Measurements from ENCODE around the gene PRKAG2.
A peak's percentile ranks its signal among the peaks of the same experiment; 100 is the strongest.

PRKAG2 gene

DNA sequence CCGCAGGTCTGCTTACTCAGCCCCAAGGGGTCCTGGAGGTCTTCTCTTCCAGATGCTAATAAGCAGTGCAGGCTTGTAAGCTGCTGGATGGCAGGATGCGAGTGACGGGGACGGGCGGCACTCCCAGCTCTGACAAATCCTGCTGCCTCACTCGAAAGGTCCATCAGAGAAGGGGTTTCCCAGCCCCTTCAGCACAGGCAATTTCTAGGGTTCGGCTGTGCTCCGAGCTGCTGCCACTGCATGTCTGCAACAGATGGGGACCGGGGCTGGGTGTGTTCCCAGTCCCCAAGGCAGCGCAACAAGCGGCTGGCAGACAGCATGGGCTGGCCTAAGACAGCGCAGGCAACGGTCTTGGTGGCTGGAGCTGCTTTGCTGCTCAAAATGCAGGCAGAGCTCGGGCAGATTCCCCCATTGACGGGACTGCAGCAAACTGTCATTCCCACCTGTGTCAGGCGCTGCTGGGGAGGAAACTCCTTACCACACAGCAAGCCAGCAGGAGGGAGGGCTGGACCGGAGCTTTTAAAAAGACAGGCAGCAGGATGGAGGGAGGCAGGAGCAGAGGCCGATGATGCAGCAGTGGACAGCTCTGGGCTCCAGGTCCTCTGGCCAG is 62.4 kb downstream of the PRKAG2 start:
- DNase-seq, result no peak

DNA sequence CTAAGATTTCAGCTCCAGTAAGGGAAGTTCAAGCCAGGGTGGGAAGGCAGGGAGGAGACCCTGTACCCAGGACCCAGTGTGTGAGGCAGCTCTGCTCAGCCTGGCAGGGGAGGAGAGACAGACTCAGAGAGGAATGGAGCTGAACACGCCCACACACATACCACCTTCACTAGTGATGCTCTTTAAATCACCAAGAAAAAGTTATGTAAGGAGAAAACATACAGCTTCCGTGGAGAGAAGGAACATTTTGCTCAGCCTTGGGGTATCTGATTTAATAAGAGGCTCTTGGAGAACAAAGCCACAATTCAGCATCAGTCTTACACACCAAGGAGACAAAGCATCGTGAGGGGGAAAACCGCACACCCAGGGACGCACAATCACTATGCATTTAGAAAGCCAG is 62.9 kb downstream of the PRKAG2 start:
- DNase-seq, result no peak

DNA sequence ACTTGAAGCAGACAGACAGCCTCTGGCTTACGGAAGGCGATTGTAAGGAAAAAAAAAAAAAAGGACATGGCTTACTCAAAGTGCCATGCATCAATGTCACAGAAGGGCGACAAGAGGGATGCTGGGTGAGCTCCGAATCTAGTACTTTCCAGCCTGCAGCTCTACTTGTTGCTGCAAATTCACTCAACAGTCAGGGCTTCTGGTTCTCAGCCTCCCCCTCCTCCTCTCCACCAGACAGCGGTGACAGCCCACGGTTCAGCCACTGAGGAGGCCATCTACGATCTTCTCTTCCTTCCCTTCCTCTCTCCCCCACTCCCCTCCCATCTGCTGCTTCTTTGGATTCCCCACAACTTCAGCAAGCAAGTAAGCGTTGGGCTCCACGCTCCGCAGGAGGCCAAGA is 63.5 kb downstream of the PRKAG2 start:
- DNase-seq, result no peak

DNA sequence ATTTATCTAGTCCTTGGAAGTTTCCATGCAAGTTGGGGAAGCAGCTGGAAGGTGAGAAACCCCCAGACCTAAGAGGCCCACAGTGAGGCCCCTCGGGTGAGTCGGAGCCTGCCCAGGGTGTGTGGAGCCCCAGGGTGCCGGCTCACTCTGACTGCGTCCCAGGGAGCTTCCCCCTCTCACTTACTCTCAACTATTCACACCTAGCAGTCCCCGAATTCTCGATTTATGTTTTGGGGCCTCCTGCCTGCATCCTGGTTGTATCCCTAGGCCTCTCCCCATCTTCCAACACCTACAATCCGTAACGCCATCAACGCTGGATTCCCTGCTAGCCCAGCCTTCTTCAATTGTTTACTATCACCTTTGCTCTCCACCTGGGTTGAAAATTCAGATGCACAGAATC is 63.9 kb downstream of the PRKAG2 start:
- no peak for DNase-seq

DNA sequence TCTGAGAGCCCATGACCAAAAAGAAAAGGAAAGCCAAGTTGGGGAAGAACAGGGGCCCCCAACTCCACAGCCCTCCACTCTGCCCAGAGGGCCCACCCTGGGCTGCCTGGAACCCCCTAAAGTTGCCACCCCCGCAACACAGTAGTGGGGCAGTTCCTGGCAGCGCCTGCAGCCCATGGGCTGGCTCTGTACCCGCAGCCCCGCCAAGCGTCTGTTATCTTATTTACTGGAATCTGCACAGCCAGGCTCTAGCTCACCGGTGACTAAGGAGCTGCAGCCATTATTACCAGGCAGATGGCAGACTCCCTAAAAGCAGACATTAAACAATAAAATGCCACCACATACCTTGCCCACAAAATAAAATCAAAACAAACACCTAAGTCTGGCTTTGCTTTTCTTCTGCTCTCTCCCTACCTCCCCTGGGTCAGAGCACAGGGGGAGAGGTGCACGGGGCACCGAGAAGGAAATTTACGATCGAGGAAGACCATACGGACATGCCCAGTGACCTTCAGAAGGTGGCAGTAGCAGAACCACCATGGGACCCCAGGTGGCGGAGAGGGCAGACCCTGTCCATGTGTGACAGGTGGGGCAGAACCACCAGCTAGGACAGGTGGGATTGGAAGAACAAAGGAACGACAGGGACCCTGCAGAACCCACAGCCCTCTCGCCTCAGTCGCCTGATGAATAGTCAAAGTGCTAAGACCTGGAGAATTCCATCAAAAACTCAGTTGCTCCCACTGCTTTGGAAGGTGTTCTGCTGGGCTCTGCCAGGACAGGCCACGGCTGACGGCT is 66.3 kb downstream of the PRKAG2 start:
- no peak for DNase-seq

DNA sequence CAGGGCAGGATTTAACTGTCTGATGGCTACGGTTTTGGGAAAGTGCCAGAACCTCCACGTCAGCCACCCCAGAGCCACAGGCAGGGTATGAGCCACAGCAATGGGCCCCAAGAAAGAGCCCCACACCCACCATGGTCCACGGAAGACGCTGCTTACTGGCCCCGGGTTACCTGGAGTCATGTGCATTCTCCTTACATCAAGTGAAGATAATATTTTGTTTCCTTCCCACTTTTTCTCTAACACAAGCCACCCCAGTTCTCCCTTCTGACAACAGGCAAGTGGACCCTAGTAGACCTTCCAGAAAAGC is 67.1 kb downstream of the PRKAG2 start:
- DNase-seq, result no peak

DNA sequence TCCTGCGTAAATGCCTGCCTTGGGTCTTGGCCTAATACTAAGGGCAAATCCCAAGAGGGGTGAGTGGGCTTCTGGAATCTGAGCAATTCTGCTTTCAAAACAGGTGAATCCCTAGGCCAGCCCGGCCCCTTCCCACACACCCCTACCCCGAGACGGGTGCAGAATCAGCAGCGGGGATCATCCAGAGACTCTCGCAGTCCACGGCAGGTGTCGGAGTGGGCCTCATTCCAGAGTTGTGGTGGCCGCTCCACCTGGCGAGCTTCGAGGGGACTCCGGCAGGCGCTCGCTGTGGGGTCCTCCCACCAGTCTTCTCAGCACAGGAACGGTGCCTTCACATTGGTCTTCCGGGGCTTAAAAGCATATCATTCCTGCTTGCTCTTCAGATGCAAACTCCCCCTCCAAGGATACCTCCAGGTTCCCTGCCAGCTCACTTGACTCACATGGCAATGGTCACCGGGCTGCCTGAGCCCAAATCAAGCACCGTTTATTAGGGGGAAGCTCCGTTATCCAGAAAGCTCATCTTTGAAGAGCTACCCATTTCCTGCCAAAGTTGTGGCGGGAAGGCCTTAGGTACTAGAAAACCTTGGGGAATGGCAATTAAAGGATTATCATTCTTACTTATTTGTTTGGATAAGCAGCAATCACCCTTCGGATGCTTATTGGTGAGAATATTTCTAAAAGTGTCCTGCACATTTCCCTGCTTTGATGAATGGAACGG is 67.6 kb downstream of the PRKAG2 start:
- DNase-seq, result peak; percentile 74

DNA sequence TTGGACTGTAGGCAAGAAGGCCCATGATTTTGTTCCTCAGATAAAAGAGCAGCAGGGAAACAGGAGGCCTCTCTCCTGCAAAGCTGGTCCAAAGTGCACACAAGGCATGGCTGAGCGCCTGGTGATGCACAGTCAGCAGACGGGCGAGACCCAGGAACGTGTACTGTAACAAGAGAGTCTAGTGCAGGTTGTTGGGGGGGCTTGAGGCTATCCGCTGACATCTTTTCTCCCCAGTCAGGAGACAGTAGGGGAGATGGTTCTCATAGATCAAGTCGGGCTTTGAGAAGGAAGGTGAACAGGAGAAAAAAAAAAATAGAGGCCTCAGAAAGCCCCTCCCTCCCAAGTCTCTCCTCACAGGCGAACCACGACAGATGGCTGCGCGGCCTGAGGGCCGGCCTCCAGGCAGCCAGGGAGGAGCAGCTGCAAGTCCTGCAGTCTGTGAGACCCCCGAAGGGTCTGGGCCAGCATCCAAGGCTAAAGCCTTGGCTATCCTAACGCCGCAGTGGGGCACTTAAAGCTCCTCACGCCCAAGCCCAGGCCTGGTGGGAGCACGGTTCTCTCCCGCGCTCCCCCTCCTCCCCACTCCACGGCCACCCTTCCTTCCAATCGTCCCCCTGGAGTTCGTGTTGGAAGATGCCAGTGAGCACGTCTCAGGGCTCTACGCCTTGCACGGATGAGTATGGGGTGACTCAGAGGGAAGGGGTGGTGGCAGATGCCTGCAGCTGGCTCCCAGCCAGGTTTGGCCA is 68.3 kb downstream of the PRKAG2 start:
- DNase-seq, result peak; percentile 89

DNA sequence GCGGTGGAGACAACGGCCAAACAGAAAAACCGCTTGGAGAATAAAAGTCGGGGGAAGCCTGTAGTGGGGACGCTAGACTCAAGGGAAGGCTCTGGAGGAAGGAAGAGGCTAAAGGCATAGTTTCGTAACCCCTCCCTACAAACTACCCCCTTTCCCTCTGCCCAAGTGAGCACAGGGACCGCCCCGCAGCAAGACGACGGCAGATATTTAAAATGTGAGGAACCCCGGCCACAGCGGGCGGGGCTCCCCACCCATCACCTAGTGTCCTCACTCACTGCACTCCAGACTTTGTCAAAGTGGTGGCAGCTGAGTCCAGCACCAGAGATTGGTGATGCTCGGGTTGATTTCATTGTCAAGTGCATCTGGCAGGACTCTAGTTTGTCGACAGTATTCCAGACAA is 69.1 kb downstream of the PRKAG2 start:
- DNase-seq, result peak; percentile 21

DNA sequence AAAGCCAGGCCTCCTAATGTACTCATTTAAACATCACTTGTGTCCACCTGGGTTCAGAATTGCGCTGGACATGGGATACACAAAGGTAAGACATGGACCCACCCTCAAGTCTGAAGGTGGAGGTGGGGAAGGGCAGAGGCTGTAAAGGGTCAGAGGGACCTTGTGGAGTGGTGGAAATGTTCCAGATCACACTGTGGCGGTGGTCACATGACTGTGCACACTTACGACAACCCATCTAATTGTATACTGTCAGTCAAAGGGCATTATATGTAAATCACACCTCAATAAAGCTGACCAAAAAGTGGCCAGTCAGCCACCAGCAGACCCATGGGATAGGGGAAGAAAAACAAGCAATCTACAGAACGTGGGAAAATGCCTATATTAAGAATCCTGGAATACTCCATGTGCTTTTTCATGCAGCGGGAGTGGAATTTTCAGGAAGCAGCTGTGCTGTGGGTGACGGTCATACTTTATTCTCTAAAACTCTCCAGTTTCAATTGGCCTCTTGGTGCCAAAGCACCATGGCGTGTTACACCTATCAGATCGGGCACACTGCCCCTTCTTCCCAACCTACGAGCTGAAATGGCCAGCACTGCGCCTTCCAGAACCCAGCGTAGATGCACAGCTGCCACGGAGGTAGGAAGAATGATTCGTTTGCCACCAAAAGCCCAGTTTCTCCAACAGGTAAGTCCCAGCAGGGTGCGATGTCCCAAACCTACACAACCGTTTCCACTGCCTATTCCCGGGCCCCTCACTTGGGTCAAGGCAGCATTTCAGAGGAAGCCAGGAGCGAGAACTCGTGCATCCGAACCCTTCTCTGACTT is 69.8 kb downstream of the PRKAG2 start:
- DNase-seq, result peak; percentile 39

DNA sequence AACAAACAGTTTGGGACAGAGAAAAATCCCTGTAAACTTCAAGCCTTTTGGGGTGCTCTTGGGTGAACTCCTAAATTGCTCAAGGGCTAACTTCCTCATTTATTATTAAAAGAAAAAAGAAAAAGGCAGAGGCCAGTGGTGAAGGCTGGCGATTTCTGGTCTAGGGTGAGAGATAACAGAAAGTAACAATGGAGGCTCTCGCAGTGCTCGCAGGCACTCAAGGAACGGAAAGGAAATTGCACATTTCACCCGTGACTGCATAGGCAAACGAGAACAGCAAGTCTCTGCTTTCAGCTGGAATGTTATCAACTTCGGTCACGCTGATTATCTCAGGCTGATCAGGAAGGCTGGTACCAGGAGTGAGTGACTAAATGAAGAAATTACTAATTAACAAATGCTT is 70.7 kb downstream of the PRKAG2 start:
- DNase-seq, result peak; percentile 61

DNA sequence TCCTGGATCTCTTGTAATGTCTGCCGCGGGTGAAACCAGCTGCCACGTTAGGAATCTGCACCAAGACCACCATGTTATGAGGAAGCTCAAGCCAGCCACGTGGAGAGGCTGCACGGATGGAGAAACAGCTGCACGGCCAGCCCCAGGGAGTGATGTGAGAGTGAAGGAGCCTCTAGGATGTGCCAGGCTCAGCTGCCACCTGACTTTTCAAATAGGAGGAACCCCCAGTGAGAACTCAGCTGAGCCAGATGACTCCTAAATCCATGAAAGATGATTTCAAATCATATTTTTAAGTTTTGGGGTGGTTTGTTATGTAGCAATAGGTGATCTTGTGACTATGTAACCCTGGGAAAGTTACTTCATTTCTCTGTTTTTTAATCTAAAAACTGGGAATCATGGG is 71.7 kb downstream of the PRKAG2 start:
- no peak for DNase-seq

DNA sequence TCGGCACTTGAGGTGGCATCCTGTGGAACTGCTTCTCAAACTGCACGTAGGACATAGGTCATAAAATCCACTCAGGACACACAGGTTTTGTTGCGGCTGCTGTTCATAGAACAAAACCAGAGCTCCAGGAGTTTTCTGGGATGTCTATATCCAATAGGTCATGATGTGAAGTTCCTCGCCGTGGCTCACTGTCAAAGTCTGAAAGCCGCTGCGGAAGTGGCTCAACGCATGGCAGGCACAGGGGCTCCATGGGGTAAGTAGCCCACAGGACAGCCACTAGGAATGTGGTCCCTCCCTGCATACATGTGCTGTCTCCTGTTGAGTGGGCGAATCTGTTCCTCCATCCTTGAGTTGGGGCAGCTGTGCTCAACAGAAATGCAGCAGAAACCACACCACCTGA is 72.2 kb downstream of the PRKAG2 start:
- DNase-seq, result no peak

DNA sequence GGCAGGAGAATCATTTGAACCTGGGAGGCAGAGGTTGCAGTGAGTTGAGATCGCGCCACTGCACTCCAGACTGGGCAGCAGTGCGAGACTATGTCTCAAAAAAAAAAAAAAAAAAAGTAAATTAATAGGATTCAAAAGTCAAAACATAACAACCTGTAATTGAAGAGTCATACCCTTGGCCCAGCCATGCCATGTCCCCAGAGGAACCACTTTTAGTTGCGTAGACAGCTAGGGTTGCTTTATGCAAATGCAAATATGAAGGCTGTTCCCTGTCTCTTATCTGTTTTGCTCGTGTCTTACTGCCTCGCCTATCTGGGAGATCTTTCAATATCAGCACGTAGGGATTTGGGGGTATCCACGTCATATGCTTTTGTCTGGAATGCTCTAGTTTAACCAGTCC is 73.1 kb downstream of the PRKAG2 start:
- DNase-seq, result no peak

DNA sequence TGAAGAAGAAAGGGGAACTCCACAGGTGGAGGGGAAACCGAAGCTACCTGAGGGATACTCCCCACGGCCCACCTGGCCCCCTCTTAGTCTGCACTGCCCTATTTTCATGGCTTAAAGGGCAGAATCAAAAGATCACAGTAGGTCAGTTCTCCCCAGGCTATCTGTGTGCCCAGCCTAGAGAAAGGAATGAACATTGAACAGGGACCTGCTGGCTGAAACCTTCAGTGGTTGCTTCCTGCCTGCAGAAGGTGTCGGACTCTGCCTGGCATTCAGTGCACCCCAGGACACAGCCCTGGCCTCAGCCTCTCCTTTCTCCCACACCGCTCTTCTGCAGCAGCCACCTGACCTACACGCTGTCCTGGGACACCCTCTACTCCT is 74.5 kb downstream of the PRKAG2 start:
- DNase-seq, result no peak

DNA sequence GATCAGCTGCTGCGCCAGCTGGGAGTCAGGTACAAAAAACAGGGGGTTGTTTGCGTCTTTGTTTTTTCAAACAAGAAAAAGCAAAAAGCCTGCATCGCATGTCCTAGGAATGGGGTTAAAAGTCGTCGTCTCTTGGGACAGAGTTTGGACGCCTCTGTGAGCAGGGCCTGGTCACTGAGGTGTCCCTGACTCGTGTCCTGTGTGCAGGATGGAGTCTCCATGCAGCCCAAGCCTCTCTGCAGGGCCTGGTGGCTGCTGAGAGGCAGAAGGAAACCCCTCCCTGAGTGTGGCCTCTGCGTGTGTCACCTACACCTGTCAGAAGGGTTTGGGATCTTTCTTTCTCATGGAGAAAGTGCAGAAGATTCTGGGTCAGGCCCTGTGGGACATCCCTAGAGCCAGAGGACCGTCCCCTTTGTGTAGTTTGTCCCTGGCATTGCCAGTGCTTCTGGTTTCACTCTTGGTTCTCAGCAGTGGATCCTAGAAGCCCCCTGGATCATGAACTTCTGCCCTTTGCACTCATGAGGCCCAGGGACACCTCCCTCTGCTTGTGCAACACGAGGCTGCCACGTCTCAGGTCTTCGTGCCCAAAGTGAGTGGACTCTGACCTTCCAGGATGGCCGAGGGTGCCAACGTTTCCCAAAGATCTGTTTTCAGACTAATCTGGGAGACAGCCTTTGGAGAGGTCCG is 75.0 kb downstream of the PRKAG2 start:
- no peak for DNase-seq

DNA sequence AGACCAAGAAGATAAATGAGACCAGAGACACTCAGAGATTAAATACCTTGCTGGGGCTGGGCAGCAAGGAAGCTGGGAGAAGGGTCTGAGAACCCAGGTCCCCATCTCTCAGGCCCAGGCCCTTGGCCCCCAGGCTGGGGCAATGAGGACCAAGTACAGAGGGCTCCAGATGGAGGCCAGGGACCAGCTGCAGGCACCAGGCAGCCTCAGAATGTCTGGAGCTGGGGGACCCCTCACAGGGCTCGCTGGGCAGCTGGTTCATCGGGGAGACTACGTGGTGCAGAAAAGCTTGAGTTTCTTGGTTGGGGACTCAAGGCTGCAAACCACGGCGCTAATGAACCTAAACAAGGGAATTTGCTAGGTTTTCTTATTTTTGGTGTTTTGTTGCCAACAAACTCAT is 75.6 kb downstream of the PRKAG2 start:
- no peak for DNase-seq

DNA sequence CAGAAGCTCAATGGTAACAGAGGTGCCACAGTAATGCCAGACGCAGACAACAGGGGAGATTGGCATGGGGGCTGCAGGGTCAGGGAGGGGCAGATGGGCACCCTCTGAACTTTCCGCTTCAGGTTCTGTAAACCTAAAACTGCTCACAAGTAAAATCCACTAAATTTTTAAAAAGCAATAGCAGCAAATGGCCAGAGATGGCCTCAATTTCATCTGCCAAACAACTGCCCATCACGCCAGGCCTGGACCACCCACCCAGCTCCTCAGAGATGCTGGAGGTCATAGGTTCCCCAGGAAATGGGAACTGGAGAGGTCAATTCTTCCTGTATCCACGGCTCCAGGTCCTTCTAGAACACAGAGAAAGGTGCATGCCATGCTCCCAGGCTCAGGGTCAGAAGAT is 76.1 kb downstream of the PRKAG2 start:
- no peak for DNase-seq

DNA sequence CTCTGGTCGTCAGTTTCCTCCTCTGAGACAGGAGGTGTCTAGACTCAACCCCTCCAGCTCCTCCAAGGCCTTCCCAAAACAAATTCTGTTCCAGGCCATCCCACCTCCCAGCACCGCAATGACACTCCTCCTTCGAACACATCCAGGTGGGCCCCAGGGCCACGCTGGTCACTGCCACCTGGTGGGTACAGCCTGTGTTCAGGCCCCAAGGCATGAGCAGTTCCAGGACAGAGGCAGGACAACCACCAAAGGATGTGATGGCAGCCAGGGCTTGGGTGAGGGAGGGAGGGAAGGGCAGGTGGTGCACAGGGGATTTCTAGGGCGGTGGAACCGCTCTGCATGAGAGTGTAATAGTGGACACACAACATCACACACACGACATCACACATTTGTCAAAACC is 76.5 kb downstream of the PRKAG2 start:
- DNase-seq, result no peak

DNA sequence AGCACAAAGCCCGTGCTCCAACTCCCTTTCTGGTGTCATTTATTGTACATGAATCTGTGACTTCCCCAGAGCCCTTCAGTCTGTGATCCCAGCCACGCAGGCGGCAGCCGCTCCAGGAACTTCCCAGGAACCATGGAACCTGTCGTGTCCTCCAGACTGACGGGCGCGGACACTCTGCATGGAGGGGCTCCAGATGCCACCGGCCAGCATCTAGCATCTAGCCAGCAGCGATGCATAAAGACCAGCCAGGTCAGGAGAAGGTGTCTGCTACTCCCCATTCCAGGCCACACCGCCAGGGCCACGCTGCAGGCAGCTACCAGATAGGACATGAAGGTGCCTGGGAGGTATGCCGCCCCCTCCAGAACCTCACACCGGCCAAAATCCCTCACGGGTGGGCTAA is 77.4 kb downstream of the PRKAG2 start:
- DNase-seq, result no peak

DNA sequence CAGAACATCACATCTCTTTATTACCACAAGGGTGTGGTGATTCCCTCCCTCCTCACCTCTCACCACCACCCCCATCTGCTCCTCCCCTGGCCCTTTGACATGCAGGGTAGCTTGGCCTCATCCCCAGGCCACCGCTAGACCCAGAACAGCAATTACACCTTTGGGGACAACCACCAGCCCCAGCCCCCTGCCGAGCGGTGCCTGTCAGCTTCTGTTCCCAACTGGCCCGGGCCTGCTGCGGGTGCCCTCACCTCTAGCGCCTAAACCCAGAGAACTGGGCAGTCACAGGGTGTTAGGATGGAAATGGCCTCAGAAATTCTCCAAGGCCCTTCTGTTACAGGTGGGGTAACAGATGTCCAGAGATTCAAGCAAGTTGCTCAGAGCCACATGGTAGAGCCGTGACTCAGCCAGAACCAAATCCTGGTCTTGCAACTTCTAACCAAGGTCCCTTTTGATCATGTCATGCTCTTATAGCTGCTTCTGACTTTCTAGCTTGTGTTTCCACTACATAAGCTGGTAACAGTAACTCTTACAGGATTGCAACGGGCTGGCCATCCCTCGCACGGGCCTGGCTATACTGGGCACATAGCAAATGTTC is 78.0 kb downstream of the PRKAG2 start:
- no peak for DNase-seq
